H9 (cell line): ENCODE data around the gene CFI. TPM values are rescaled to one million over a fixed set of nuclear protein-coding genes. Genes with fewer than 3 reads are reported as not detected.

Experiments used
- DNase-seq: peaks from one replicate; pipeline ENCODE4 v3.0.0-alpha.2; 2017
- H2AFZ ChIP-seq: one replicate; pipeline ENCODE4 v1.6.1; 2013; ENCODE audit warnings: mild to moderate bottlenecking, low read length, control low read depth, moderate library complexity
- H2AK5ac ChIP-seq: 2 replicates; pipeline ENCODE4 v1.6.1; 2013; ENCODE audit warnings: low read length, control low read depth, mixed read lengths; ENCODE audit not compliant: insufficient read length
- H2BK120ac ChIP-seq: one replicate; pipeline ENCODE4 v1.6.1; 2013; ENCODE audit warnings: low read depth, mild to moderate bottlenecking, low read length, control low read depth, inconsistent platforms; ENCODE audit not compliant: poor library complexity, severe bottlenecking
- H2BK12ac ChIP-seq: 2 replicates; pipeline ENCODE4 v1.6.1; 2013; ENCODE audit warnings: low read length, control low read depth, mixed read lengths, low read depth; ENCODE audit not compliant: insufficient read length
- H2BK15ac ChIP-seq: 2 replicates; pipeline ENCODE4 v1.6.1; 2013; ENCODE audit warnings: low read depth, low read length, control low read depth
- H2BK20ac ChIP-seq: one replicate; pipeline ENCODE4 v1.6.1; 2013; ENCODE audit warnings: low read depth, mild to moderate bottlenecking, low read length, control low read depth, inconsistent platforms; ENCODE audit not compliant: poor library complexity, severe bottlenecking
- H2BK5ac ChIP-seq: 2 replicates; pipeline ENCODE4 v1.6.1; 2013; ENCODE audit warnings: low read length, control low read depth, mixed read lengths; ENCODE audit not compliant: insufficient read length
- H3K14ac ChIP-seq: 2 replicates; pipeline ENCODE4 v1.6.1; 2013; ENCODE audit warnings: low read length, control low read depth; ENCODE audit not compliant: insufficient read depth
- H3K18ac ChIP-seq: 2 replicates; pipeline ENCODE4 v1.6.1; 2013; ENCODE audit warnings: low read depth, mild to moderate bottlenecking, mixed read lengths, low read length, control low read depth; ENCODE audit not compliant: insufficient read length
- H3K23ac ChIP-seq: 2 replicates; pipeline ENCODE4 v1.6.1; 2013; ENCODE audit warnings: low read length, control low read depth, mixed read lengths, low read depth; ENCODE audit not compliant: insufficient read length
- H3K23me2 ChIP-seq: 2 replicates; pipeline ENCODE4 v1.6.1; 2013; ENCODE audit warnings: low read depth, mild to moderate bottlenecking, mixed read lengths, low read length, control low read depth; ENCODE audit not compliant: insufficient read length, poor library complexity, severe bottlenecking
- H3K27ac ChIP-seq: 2 replicates; pipeline ENCODE4 v1.5.1; 2013; ENCODE audit warnings: low read length, control low read depth, mixed read lengths, low read depth; ENCODE audit not compliant: insufficient read length
- H3K27me3 ChIP-seq: 2 replicates; pipeline ENCODE4 v1.6.1; 2013; ENCODE audit warnings: low read length, control low read depth, inconsistent platforms; ENCODE audit not compliant: insufficient read depth
- H3K4ac ChIP-seq: 2 replicates; pipeline ENCODE4 v1.6.1; 2013; ENCODE audit warnings: low read depth, mild to moderate bottlenecking, control low read depth, inconsistent platforms, low read length, moderate library complexity
- H3K4me1 ChIP-seq: 2 replicates; pipeline ENCODE4 v1.6.1; 2013; ENCODE audit warnings: low read length, control low read depth, inconsistent platforms; ENCODE audit not compliant: insufficient read depth
- H3K4me2 ChIP-seq: 2 replicates; pipeline ENCODE4 v1.6.1; 2013; ENCODE audit warnings: low read length, control low read depth, mixed read lengths; ENCODE audit not compliant: insufficient read length, insufficient read depth
- H3K56ac ChIP-seq: 2 replicates; pipeline ENCODE4 v1.6.1; 2013; ENCODE audit warnings: low read depth, mild to moderate bottlenecking, mixed read lengths, low read length, control low read depth; ENCODE audit not compliant: insufficient read length
- H3K79me1 ChIP-seq: 2 replicates; pipeline ENCODE4 v1.6.1; 2013; ENCODE audit warnings: low read depth, mild to moderate bottlenecking, moderate library complexity, low read length, control low read depth, inconsistent platforms; ENCODE audit not compliant: insufficient read depth, poor library complexity, severe bottlenecking
- H3K79me2 ChIP-seq: 2 replicates; pipeline ENCODE4 v1.6.1; 2013; ENCODE audit warnings: low read length, control low read depth, inconsistent platforms; ENCODE audit not compliant: insufficient read depth
- H3K9ac ChIP-seq: 2 replicates; pipeline ENCODE4 v1.6.1; 2013; ENCODE audit warnings: low read length, control low read depth, mixed read lengths; ENCODE audit not compliant: insufficient read length; ENCODE audit errors: extremely low read depth
- H3K9me3 ChIP-seq: one replicate; pipeline ENCODE4 v1.6.1; 2013; ENCODE audit warnings: low read depth, low read length, inconsistent platforms; ENCODE audit not compliant: control insufficient read depth
- H3T11ph ChIP-seq: one replicate; pipeline ENCODE4 v1.6.1; 2013; ENCODE audit warnings: mild to moderate bottlenecking, low read length, control low read depth, inconsistent platforms
- H4K20me1 ChIP-seq: one replicate; pipeline ENCODE4 v1.6.1; 2013; ENCODE audit not compliant: control insufficient read depth, insufficient read length, insufficient read depth
- H4K5ac ChIP-seq: 2 replicates; pipeline ENCODE4 v1.6.1; 2013; ENCODE audit warnings: low read depth, mild to moderate bottlenecking, mixed read lengths, low read length, control low read depth; ENCODE audit not compliant: insufficient read length
- H4K8ac ChIP-seq: replicated peaks from 2 replicates; pipeline ENCODE4 v1.6.1; 2013; ENCODE audit warnings: low read length, control low read depth, mixed read lengths, low read depth; ENCODE audit not compliant: insufficient read length
- H4K91ac ChIP-seq: 2 replicates; pipeline ENCODE4 v1.6.1; 2013; ENCODE audit warnings: low read depth, mild to moderate bottlenecking, moderate library complexity, mixed read lengths, low read length, control low read depth; ENCODE audit not compliant: insufficient read length
- H3K27ac Mint-ChIP-seq, 3 experiments: 2 replicates in 2 of 3; 3 replicates in 1 of 3; pipeline ENCODE4 v1.8.0; 2020 to 2021; ENCODE audit warnings: mixed read lengths in 3 of 3, mild to moderate bottlenecking in 1 of 3, moderate library complexity in 1 of 3
- H3K27me3 Mint-ChIP-seq: 2 replicates; pipeline ENCODE4 v1.8.0; 2021; ENCODE audit warnings: low read depth, mild to moderate bottlenecking, moderate library complexity, mixed read lengths
- H3K36me3 Mint-ChIP-seq, 3 experiments: 2 replicates in 2 of 3; 3 replicates in 1 of 3; pipeline ENCODE4 v1.8.0; 2020 to 2021; ENCODE audit warnings: low read depth in 3 of 3, mixed read lengths in 3 of 3; ENCODE audit not compliant: insufficient read depth in 1 of 3
- H3K4me1 Mint-ChIP-seq, 2 experiments: 2 replicates each; pipeline ENCODE4 v1.8.0; 2020; ENCODE audit warnings: mixed read lengths in 2 of 2
- H3K4me3 Mint-ChIP-seq, 2 experiments: 2 replicates in 1 of 2; 3 replicates in 1 of 2; pipeline ENCODE4 v1.8.0; 2020 to 2021; ENCODE audit warnings: mild to moderate bottlenecking in 2 of 2, mixed read lengths in 2 of 2, moderate library complexity in 1 of 2
- H3K9me3 Mint-ChIP-seq, 2 experiments: 2 replicates in 1 of 2; 3 replicates in 1 of 2; pipeline ENCODE4 v1.8.0; 2020; ENCODE audit warnings: mild to moderate bottlenecking in 2 of 2, mixed read lengths in 2 of 2, moderate library complexity in 1 of 2
- WGBS: extraction: QIAGEN DNeasy Blood & Tissue Kit; methylation state at CpG from one replicate; pipeline ENCODE4 v1.1.7; 2013; ENCODE audit warnings: missing lambda C conversion rate, low lambda C conversion rate, mixed read lengths; ENCODE audit not compliant: insufficient read length; ENCODE audit errors: extremely low coverage; 5-methylcytosine and 5-hydroxymethylcytosine counted together
- total RNA-seq: library from RNA; stranded (reverse); gene quantifications from 2 replicates; pipeline ENCODE4 v1.2.1, GENCODE V29; 2021
- TF ChIP-seq, protein P1 (sequence below): fragments of 200-600 bp; sonication (generic); conservative IDR thresholded peaks from 3 replicates; pipeline ENCODE4 v1.8.0; 2021; ENCODE audit warnings: antibody characterized with exemption, mild to moderate bottlenecking

The CFI gene
- total RNA-seq, 1 experiment from 2014 or later, result not detected

- H2BK120ac ChIP-seq, result no peak overlapping the region
- H4K8ac ChIP-seq, result no peak overlapping the region
- Mint-ChIP-seq H3K4me3 (no peak overlapping the region), H3K27me3 (no peaks in the 10 kb centered on the region), H3K9me3 (no peaks in the 10 kb centered on the region), H3K36me3 (peaks cover 13 to 41% (median 40%) of the 10 kb centered on the region in 3 experiments; a peak in 6 of 7 replicates), H3K4me1 (no peaks in the 10 kb centered on the region), H3K27ac (no peak overlapping the region)
- H3K27ac ChIP-seq, result no peak overlapping the region
- no peaks in the 10 kb centered on the region for H3K23me2 ChIP-seq
- H2BK5ac ChIP-seq, result no peak overlapping the region
- no peak overlapping the region for H3K9ac ChIP-seq
- DNase-seq, result no peak
- no peak overlapping the region for H3K4ac ChIP-seq
- H4K91ac ChIP-seq, result no peak overlapping the region
- H3K14ac ChIP-seq, result no peak overlapping the region
- no peaks in the 10 kb centered on the region for H3K27me3 ChIP-seq
- H2BK20ac ChIP-seq, result no peak overlapping the region
- no peak overlapping the region for H2AK5ac ChIP-seq
- no peak overlapping the region for H3T11ph ChIP-seq
- WGBS, result no CpG with 5 or more reads among the region's 1 CpG
- no peak overlapping the region for H3K4me2 ChIP-seq
- H3K79me2 ChIP-seq, result peaks cover 8% of the 10 kb centered on the region; the same call in 1 of the 2 replicates
- H3K9me3 ChIP-seq, result no peaks in the 10 kb centered on the region
- no peak overlapping the region for H4K5ac ChIP-seq
- H2AFZ ChIP-seq, result no peak overlapping the region
- TF ChIP-seq, protein P1, sequence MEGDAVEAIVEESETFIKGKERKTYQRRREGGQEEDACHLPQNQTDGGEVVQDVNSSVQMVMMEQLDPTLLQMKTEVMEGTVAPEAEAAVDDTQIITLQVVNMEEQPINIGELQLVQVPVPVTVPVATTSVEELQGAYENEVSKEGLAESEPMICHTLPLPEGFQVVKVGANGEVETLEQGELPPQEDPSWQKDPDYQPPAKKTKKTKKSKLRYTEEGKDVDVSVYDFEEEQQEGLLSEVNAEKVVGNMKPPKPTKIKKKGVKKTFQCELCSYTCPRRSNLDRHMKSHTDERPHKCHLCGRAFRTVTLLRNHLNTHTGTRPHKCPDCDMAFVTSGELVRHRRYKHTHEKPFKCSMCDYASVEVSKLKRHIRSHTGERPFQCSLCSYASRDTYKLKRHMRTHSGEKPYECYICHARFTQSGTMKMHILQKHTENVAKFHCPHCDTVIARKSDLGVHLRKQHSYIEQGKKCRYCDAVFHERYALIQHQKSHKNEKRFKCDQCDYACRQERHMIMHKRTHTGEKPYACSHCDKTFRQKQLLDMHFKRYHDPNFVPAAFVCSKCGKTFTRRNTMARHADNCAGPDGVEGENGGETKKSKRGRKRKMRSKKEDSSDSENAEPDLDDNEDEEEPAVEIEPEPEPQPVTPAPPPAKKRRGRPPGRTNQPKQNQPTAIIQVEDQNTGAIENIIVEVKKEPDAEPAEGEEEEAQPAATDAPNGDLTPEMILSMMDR, result no peak
- H2BK15ac ChIP-seq, result no peak overlapping the region
- H4K20me1 ChIP-seq, result no peaks in the 10 kb centered on the region
- no peak overlapping the region for H3K23ac ChIP-seq
- no peak overlapping the region for H3K56ac ChIP-seq
- no peak overlapping the region for H2BK12ac ChIP-seq
- peaks cover 2% of the 10 kb centered on the region for H3K79me1 ChIP-seq
- H3K4me1 ChIP-seq, result no peaks in the 10 kb centered on the region
- H3K18ac ChIP-seq, result no peak overlapping the region
Measured at GRCh38 chr4:109718759-109719158, 83.0 kb downstream of the CFI start.
